Neural progenitor cell (in vitro differentiated cells): ENCODE results near the gene GSG1L.

Experiments used
- EZH2phosphoT487 ChIP-seq: fragments of 200-600 bp; sonication (generic); IDR thresholded peaks from 2 replicates; pipeline ENCODE4 v1.6.1; 2017; ENCODE audit warnings: antibody characterized with exemption
- TF ChIP-seq, protein P1 (sequence below): fragments of 200-600 bp; sonication (generic); IDR thresholded peaks from 2 replicates; pipeline ENCODE4 v1.5.1; 2017; ENCODE audit warnings: antibody characterized with exemption, mild to moderate bottlenecking

DNA sequence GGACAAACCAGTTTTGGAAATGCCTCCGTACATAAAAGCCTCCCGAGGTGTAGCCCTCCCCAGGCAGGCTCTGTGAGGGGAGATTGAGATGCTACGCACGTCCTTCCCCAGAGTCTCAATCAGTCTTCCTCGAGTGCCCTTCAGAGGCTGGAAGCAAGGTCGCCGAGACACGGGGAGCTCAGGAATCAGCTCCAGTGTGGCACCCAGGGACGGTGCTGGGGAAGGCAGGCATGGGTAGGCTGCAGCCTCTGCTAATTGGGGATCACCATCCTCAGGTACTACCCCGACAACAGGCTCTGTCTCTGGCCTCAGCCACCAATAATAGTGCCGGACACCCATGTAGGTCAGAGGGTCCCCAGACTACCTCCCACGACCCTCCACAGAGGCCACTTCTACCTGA, 28.1 kb upstream of the GSG1L start:
- TF ChIP-seq, protein P1, sequence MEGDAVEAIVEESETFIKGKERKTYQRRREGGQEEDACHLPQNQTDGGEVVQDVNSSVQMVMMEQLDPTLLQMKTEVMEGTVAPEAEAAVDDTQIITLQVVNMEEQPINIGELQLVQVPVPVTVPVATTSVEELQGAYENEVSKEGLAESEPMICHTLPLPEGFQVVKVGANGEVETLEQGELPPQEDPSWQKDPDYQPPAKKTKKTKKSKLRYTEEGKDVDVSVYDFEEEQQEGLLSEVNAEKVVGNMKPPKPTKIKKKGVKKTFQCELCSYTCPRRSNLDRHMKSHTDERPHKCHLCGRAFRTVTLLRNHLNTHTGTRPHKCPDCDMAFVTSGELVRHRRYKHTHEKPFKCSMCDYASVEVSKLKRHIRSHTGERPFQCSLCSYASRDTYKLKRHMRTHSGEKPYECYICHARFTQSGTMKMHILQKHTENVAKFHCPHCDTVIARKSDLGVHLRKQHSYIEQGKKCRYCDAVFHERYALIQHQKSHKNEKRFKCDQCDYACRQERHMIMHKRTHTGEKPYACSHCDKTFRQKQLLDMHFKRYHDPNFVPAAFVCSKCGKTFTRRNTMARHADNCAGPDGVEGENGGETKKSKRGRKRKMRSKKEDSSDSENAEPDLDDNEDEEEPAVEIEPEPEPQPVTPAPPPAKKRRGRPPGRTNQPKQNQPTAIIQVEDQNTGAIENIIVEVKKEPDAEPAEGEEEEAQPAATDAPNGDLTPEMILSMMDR, result no peak
- no peak for TF ChIP-seq EZH2phosphoT487
